HG02973 (cell line): Measurements from ENCODE around the gene EBF3.

Experiments
- ATAC-seq: cut with Tn5 transposase; IDR thresholded peaks from one replicate; pipeline ENCODE4 v1.9.1; 2021; ENCODE audit warnings: moderate library complexity; ENCODE audit not compliant: unreplicated experiment

Gene EBF3

GRCh38 chr10:129959544-129960480 lies 4.3 kb downstream of the EBF3 start:
- no peak for ATAC-seq

DNA sequence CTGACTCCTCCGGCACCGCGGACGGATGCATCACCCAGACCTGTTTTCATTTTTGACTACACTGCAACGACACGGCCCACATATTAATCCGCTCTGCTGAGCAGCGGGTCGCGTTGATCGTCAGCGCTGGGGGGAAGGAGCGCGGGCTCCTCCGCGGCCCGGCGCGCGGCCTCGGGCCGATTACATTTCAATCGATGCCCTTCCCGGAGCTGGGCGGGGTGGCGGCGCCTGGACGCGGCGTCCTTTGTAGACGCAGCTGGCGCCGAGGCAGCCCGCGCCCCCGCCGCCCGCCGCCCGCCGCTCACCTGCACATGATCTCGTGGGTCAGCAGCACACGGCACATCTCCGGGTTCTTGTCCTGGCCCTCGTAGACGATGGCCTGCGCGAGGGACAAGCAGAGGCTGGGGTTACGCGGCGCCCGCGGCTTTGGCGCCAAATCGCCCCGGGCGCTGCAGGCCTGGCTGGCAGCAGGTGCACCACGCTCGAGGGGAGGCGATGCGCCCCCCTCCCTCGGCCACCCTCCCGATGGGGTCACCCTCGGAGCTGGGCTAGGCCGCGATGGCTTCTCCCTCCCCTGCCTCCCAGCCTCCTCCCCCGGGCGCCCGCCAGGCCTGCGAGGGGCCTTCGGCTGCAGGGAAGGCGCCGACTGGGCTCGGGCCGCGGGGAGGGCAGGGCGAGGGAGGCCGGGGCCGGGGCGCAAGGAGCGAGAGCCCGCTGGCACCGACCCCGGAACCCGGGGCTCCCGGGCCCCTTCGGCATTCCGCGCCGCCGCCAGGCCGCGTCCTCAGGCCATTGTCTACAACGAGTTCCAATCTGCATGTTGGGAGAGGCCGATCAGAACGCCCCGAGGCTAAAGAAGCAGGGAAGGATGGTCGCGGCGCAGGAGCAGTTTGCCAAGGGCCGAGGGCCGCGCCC lies 5.2 kb downstream of the EBF3 start:
- ATAC-seq, result no peak

- no peak for ATAC-seq
Observed at GRCh38 chr10:129958148-129958628, 5.9 kb downstream of the EBF3 start.

- ATAC-seq, result no peak
Observed at GRCh38 chr10:129956876-129957673, 7.0 kb downstream of the EBF3 start.

DNA sequence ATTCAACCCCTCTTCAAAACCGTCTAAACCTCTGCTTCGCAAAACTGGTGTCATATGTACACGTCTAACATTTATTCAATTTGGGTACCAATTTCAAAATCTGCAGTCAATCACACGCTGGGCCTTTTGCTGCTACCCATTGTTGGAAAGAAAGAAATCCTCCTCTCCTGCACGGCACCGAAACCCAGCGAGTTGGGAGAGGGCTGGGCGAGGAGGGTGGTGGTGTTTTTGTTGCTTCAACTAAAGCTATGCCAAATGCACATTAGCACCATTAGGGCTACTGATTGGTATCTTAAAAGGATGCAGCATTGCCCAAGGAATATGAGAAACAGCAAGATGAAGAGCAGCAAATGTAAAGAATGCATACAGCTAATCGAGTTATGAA lies 7.8 kb downstream of the EBF3 start:
- ATAC-seq, result no peak

GRCh38 chr10:129955601-129956285 lies 8.3 kb downstream of the EBF3 start:
- ATAC-seq, result no peak

DNA sequence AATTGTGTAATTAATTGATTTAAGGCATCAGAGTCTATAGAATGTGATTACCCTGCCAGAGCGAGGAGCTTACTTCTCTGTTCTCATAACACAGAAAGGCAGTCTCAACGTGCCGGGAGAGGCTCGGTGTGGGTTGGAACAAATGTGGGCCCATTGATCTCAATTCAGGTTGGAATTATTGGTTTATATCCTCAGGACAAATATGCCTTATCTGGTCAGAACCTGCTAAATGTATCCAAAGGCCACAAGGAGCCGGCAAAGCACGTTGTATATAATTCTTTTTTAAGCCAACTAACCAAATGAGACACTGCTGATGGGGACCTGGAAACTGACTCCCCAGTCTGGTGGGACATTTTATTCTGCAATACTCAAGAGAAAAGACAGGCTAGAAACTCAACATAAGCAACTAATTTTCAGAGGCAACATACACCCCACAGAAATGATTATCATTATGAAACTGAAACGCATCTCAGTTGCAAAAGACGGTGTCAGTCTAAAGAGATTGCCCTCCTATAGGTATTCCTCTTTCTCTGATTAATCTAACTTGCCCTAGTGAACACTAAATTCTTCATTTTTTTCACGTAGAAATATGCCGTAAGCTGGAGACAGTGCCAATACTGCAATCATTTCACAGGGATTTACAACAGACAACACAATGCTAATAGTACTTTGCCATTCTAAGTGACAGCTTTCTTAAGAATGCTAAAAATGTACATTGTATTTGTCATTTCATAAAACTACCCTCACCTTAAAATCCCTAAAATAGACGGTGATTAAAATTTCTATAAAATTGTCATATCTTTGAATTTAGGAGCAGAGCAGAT lies 9.4 kb downstream of the EBF3 start:
- ATAC-seq, result no peak

DNA sequence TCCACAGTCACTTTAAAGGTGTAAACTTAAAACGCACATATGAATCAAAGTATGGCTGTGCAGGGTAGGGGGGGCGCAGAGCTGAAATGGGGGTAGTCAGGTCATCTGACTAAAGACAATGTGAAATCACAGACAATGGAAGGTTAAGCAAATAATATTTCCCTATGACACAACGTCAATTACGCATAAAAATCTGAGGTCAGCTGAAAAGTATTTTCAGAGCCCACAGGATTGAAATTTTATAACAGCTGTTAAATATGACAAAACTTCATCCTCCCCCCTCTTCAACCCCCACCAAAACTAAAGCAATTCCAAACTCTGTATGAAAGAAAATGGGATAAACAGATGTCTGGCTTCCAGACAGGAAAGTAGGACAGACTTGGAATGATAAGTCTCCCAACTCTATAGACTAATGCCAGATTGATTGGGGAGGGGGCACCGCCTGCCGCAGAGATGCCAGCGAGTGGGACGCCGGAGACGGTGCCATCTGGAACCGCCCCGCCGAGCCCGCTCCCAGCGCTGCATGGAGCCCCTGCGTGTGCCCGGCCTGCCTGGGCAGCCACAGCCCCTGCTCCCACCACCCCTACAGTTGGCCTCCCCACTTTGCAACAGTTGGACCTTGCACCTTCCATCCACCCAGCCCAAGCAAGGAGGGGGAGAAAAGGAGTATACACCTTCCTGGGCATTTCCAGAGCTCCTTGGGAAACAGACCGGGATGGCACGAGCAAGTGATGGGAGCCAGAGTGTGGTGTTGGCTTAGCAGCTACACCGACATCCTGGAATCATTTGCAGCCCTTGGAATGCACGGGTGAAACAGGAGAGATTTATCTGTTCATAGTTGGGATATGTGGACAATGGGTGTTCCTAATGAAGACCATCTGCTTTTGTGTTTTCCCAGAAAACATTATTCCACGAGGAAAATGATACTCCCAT lies 10.7 kb downstream of the EBF3 start:
- ATAC-seq, result no peak

- ATAC-seq, result no peak
Observed at GRCh38 chr10:129952378-129953118, 11.5 kb downstream of the EBF3 start.

DNA sequence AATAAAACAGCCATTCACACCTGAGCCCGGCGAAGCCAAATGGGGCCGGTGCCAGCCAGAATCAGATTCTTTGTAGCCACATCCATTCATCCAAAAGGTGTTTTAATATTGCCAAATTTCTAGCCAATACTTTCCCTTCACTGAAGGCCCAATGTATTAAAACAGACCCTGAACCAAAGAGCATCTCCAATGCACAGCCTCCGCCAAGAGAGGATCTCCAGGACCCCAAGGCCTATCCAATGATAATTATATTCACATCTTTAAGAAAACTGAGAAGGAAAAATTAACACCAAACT lies 12.2 kb downstream of the EBF3 start:
- ATAC-seq, result no peak

- no peak for ATAC-seq
Observed at GRCh38 chr10:129951101-129951969, 12.7 kb downstream of the EBF3 start.

GRCh38 chr10:129950676-129951075 lies 13.4 kb downstream of the EBF3 start:
- ATAC-seq, result no peak

DNA sequence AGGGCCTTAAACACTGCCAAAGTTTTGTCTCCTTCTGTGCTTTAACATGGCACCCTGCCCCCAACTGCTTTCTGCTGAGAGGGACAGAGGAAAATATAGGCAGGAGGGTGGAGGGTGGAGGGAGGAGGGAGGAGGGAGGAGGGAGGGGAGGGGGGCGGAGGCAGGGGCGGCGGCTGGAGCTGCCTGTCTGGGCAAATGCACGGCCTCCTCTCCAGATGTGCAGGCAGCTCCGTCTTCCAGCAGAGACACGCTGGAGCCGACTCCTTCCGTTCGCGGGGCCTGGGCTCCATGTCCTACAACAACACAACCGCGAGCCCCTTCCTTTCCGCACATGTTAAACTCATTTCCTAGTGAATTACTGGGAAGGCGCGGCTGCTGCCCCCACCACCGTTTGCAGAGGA lies 14.2 kb downstream of the EBF3 start:
- ATAC-seq, result no peak

DNA sequence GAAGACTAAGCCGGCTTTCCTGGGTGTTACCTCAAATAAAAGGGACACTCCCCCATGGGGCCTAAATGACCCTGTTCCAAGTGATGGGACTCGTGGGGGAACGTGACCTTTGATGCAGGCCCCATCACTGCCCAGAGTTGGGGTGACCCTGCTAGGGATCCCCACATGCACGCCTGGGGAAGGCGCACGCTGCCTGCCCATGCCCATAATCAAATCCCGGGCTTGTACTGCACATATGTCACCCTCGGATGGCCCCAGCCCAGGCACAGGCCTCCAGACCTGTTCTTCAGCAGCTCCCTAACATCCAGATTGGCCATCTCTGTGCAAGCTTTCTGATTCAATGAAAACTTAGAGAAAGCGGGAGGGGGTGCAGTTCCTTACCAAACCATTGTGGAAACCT lies 14.7 kb downstream of the EBF3 start:
- ATAC-seq, result no peak

- ATAC-seq, result no peak
Observed at GRCh38 chr10:129946859-129947258, 17.2 kb downstream of the EBF3 start.

DNA sequence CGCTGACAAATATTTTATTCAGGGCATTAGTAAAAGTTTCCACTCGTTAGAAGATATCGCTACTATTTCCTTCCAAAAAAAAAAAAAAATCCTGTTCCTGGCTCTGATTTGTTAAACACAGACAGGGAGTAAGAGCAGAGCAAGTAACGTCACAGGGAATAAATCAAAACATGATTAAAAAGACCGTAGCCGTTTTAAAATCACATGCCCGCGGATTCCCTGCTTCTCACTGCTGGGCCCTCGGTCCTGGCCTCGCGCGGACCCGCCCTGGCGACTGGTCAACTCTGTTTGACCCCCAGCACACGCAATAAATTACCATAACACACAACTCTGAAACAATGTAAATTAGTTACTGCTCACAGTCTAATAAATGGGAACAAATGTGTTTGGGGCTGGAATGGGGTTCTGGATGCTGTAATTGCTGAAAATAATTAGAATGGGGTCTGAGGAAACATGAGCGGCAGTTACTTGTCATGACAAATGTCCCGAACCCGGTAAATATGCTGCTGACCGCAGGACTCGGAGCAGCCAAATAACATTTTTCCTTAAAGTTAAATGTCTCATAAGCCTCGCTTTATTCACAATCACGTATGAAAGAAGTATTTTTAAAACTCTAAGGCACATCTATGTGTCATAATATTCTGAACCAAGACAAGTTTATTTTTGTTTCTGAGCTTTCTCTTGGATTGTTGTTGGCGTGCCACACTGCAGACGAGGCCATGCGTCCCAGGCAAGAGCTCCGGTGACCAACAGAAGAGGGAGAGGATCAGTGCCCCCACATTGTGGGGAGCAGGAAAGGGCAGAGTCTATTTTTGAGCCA lies 17.9 kb downstream of the EBF3 start:
- no peak for ATAC-seq
